ELR (cell line): ENCODE measurements around the gene EDAR.
A peak's percentile ranks its signal among the peaks of the same experiment; 100 is the strongest.

Source experiments
- DNase-seq: peaks from one replicate; pipeline ENCODE4 v3.0.0-alpha.2; 2015; ENCODE audit warnings: low read depth

EDAR gene

GRCh38 chr2:109001201-109001600 is 12.2 kb upstream of the EDAR start:
- no peak for DNase-seq

- DNase-seq = no peak
Observed at GRCh38 chr2:109000738-109001137, 11.7 kb upstream of the EDAR start.

- DNase-seq = no peak
Observed at GRCh38 chr2:108998911-108999310, 9.9 kb upstream of the EDAR start.

GRCh38 chr2:108994178-108994577 is 5.2 kb upstream of the EDAR start:
- DNase-seq = no peak

GRCh38 chr2:108993095-108993937 is 4.3 kb upstream of the EDAR start:
- DNase-seq = no peak

- no peak for DNase-seq
Observed at GRCh38 chr2:108988076-108988795, 784 bp downstream of the EDAR start.

GRCh38 chr2:108986916-108987510 is 2.0 kb downstream of the EDAR start:
- DNase-seq = no peak

GRCh38 chr2:108983610-108984009 is 5.4 kb downstream of the EDAR start:
- no peak for DNase-seq

- DNase-seq = no peak
Observed at GRCh38 chr2:108983061-108983460, 6.0 kb downstream of the EDAR start.

- DNase-seq = no peak
Observed at GRCh38 chr2:108982259-108982679, 6.8 kb downstream of the EDAR start.

GRCh38 chr2:108981846-108982245 is 7.2 kb downstream of the EDAR start:
- DNase-seq = no peak

GRCh38 chr2:108980076-108980475 is 8.9 kb downstream of the EDAR start:
- DNase-seq = no peak

- no peak for DNase-seq
Observed at GRCh38 chr2:108979461-108979860, 9.6 kb downstream of the EDAR start.

GRCh38 chr2:108978709-108979111 is 10.3 kb downstream of the EDAR start:
- no peak for DNase-seq

GRCh38 chr2:108975613-108976435 is 13.2 kb downstream of the EDAR start:
- no peak for DNase-seq

- DNase-seq = no peak
Observed at GRCh38 chr2:108974674-108975073, 14.3 kb downstream of the EDAR start.

GRCh38 chr2:108972663-108973062 is 16.4 kb downstream of the EDAR start:
- DNase-seq = no peak

- peak; percentile 69 for DNase-seq
Observed at GRCh38 chr2:108971661-108972566, 17.1 kb downstream of the EDAR start.

GRCh38 chr2:108970369-108970768 is 18.7 kb downstream of the EDAR start:
- no peak for DNase-seq

- no peak for DNase-seq
Observed at GRCh38 chr2:108969856-108970255, 19.2 kb downstream of the EDAR start.

- no peak for DNase-seq
Observed at GRCh38 chr2:108968619-108969018, 20.4 kb downstream of the EDAR start.
